Right lobe of liver (tissue), 6 donors: ENCODE data around the gene CEP72. TPM values are rescaled to one million over a fixed set of nuclear protein-coding genes. Genes with fewer than 3 reads are reported as not detected.

Source experiments
- ATAC-seq, 4 donors: fragments of 200-7000 bp; cut with Tn5 transposase; one replicate each; pipeline ENCODE4 v1.9.1; 2020; ENCODE audit warnings: mild to moderate bottlenecking in 4 of 4, moderate library complexity in 4 of 4
- DNase-seq, 3 donors: peaks; one replicate each; pipeline ENCODE4 v3.0.0-alpha.2; 2020
- H3K27ac ChIP-seq, 3 donors: fragments of 200-600 bp; one replicate each; pipeline ENCODE4 v1.8.0; 2022
- H3K27me3 ChIP-seq, 2 donors: fragments of 200-600 bp; one replicate each; pipeline ENCODE4 v1.8.0; 2022
- H3K36me3 ChIP-seq, 4 donors: fragments of 200-600 bp; sonication (generic) in 1 of 4; one replicate each; pipeline versions ENCODE4 v1.5.1 to v1.8.0; 2017 to 2022; ENCODE audit warnings: control low read depth in 1 of 4
- H3K4me1 ChIP-seq, 4 donors: fragments of 200-600 bp; sonication (generic) in 1 of 4; one replicate each; pipeline versions ENCODE4 v1.5.1 to v1.8.0; 2017 to 2022; ENCODE audit warnings: control low read depth in 1 of 4
- H3K4me3 ChIP-seq, 3 donors: fragments of 200-600 bp; one replicate each; pipeline ENCODE4 v1.8.0; 2022
- H3K9me3 ChIP-seq, 4 donors: fragments of 200-600 bp; sonication (generic) in 1 of 4; one replicate each; pipeline versions ENCODE4 v1.5.1 to v1.8.0; 2017 to 2022; ENCODE audit warnings: control low read depth in 1 of 4
- CTCF ChIP-seq, 4 donors: fragments of 200-600 bp in 3 of 4; fragments of 450-650 bp in 1 of 4; IDR thresholded peaks; one replicate each; pipeline versions ENCODE4 v1.5.1 to v1.8.0; 2016 to 2022; ENCODE audit warnings: antibody characterized with exemption in 4 of 4, mild to moderate bottlenecking in 2 of 4
- POLR2A ChIP-seq: fragments of 450-650 bp; IDR thresholded peaks from one replicate; pipeline ENCODE4 v1.6.1; 2017; ENCODE audit warnings: antibody characterized with exemption, mild to moderate bottlenecking
- WGBS: methylation state at CpG from one replicate; pipeline ENCODE4 v1.1.6; 2018; ENCODE audit warnings: low coverage, low lambda C conversion rate; ENCODE audit not compliant: insufficient coverage; ENCODE audit errors: missing lambda C conversion rate; 5-methylcytosine and 5-hydroxymethylcytosine counted together
- intact Hi-C, 2 donors: fragments of 100-400 bp; cut with DNase I; formaldehyde crosslinking; loops; one replicate each; pipeline versions ENCODE4 v1.11.2 to v1.14.1; 2022
- total RNA-seq, 6 experiments: library from RNA; depleted of rRNA in 2 of 6; stranded (reverse); fragments of >200 nt in 2 of 6; fragmentation: NEBNext Ultra II Directional in 3 of 6; extraction: Animal tissue kit (Norgen Biotek cat#: 25700) in 3 of 6; gene quantifications; one replicate each; pipeline versions ENCODE4 v1.1.0 to v1.2.4, GENCODE V29; 2016 to 2023
- donor health status: DM: no; HTN: yes; CAD: no.
- donor health status: DM: no; HTN: no; CAD: no.
- donor health status: DM: no; HTN: no; CAD: no.
- donor health status: DM: no; HTN: yes; CAD: no.
- donor health status: DM: no; HTN: yes; CAD: no.

Gene CEP72
- total RNA-seq, 6 experiments from 2014 or later = 3.4 to 6.0 (median 4.2) TPM

GRCh38 chr5:624118-624950 lies 12.2 kb downstream of the CEP72 start:
- peak in 1 of 3 donors; percentile 11 for DNase-seq
- intact Hi-C loops = no loop called here
- no peak for ATAC-seq
- Histone ChIP-seq H3K27me3 (no peaks in the 10 kb centered on the region), H3K4me1 (no peaks in the 10 kb centered on the region), H3K4me3 (no peak overlapping the region), H3K27ac (no peak overlapping the region), H3K36me3 (peaks cover 0 to 19% (median 0%) of the 10 kb centered on the region in 4 donors), H3K9me3 (no peaks in the 10 kb centered on the region)
- TF ChIP-seq CTCF (IDR thresholded peaks at IDR 0.05) (no peak), POLR2A (no peak)
- 93% methylated on average over 23 of the region's 38 CpGs for WGBS

- peak in 1 of 4 donors; percentile 14 for ATAC-seq
- intact Hi-C loops = no loop called here
- H3K4me1 ChIP-seq = no peaks in the 10 kb centered on the region
- H3K36me3 ChIP-seq = peaks cover 0 to 14% (median 0%) of the 10 kb centered on the region in 4 donors
- peak in 1 of 3 donors; percentile 17 for DNase-seq
- H3K27me3 ChIP-seq = no peaks in the 10 kb centered on the region
- H3K27ac ChIP-seq = no peak overlapping the region
- no peak overlapping the region for H3K4me3 ChIP-seq
- TF ChIP-seq CTCF (IDR thresholded peaks at IDR 0.05) = no peak
- TF ChIP-seq POLR2A = no peak
- 52% methylated on average over 3 of the region's 13 CpGs for WGBS
- H3K9me3 ChIP-seq = no peaks in the 10 kb centered on the region
Measured at GRCh38 chr5:624951-625230, 12.8 kb downstream of the CEP72 start.

- no peaks in the 10 kb centered on the region for H3K27me3 ChIP-seq
- intact Hi-C loops = no loop called here
- no peak overlapping the region for H3K27ac ChIP-seq
- ATAC-seq (no peak), DNase-seq (peak in 1 of 3 donors; percentile 8)
- H3K4me1 ChIP-seq = no peaks in the 10 kb centered on the region
- peaks cover 0 to 9% (median 0%) of the 10 kb centered on the region in 4 donors for H3K36me3 ChIP-seq
- no peak overlapping the region for H3K4me3 ChIP-seq
- TF ChIP-seq CTCF (IDR thresholded peaks at IDR 0.05) (no peak), POLR2A (no peak)
- H3K9me3 ChIP-seq = no peaks in the 10 kb centered on the region
- WGBS = 91% methylated on average over 10 of the region's 16 CpGs
Measured at GRCh38 chr5:625516-625915, 13.4 kb downstream of the CEP72 start.

- no peak overlapping the region for H3K4me3 ChIP-seq
- 88% methylated on average over 3 of the region's 3 CpGs for WGBS
- DNase-seq (no peak), ATAC-seq (no peak)
- H3K9me3 ChIP-seq = no peaks in the 10 kb centered on the region
- no peak overlapping the region for H3K27ac ChIP-seq
- H3K27me3 ChIP-seq = no peaks in the 10 kb centered on the region
- intact Hi-C loops = no loop called here
- H3K4me1 ChIP-seq = no peaks in the 10 kb centered on the region
- TF ChIP-seq CTCF (IDR thresholded peaks at IDR 0.05) (no peak), POLR2A (no peak)
- H3K36me3 ChIP-seq = peaks cover 0 to 9% (median 0%) of the 10 kb centered on the region in 4 donors
Measured at GRCh38 chr5:626850-627249, 14.7 kb downstream of the CEP72 start.
